Testis (tissue), 5 donors: ENCODE results near the gene GALR3. TPM values are rescaled to one million over a fixed set of nuclear protein-coding genes. Genes with fewer than 3 reads are reported as not detected.

ENCODE experiments used
- DNase-seq: peaks from one replicate; pipeline ENCODE4 v3.0.0-alpha.2; 2019
- H3K27ac ChIP-seq, 2 donors: fragments of 200-600 bp; sonication (generic); one replicate each; pipeline ENCODE4 v1.5.1; 2019
- H3K27me3 ChIP-seq: fragments of 200-600 bp; sonication (generic); one replicate; pipeline ENCODE4 v1.5.1; 2019
- H3K36me3 ChIP-seq: fragments of 200-600 bp; sonication (generic); one replicate; pipeline ENCODE4 v1.5.1; 2017; ENCODE audit warnings: low read depth; ENCODE audit errors: missing control alignments
- H3K4me1 ChIP-seq: fragments of 200-600 bp; sonication (generic); one replicate; pipeline ENCODE4 v1.5.1; 2019
- H3K4me3 ChIP-seq, 2 donors: fragments of 200-600 bp; sonication (generic); one replicate each; pipeline ENCODE4 v1.5.1; 2017 to 2019
- H3K9me3 ChIP-seq: fragments of 200-600 bp; sonication (generic); one replicate; pipeline ENCODE4 v1.5.1; 2017
- CTCF ChIP-seq, 3 experiments: fragments of 450-650 bp in 2 of 3; fragments of 200-600 bp in 1 of 3; sonication (generic) in 1 of 3; IDR thresholded peaks; one replicate each; pipeline ENCODE4 v1.5.1; 2016 to 2019; ENCODE audit warnings: antibody characterized with exemption in 3 of 3, mild to moderate bottlenecking in 2 of 3, moderate library complexity in 1 of 3
- POLR2A ChIP-seq: fragments of 450-650 bp; IDR thresholded peaks from one replicate; pipeline ENCODE4 v1.6.1; 2017; ENCODE audit warnings: antibody characterized with exemption, mild to moderate bottlenecking, moderate library complexity
- WGBS, 2 donors: methylation state at CpG; one replicate each; pipeline ENCODE4 v1.1.5; 2018; 5-methylcytosine and 5-hydroxymethylcytosine counted together
- intact Hi-C: fragments of 100-400 bp; cut with DNase I; formaldehyde crosslinking; loops from one replicate; pipeline ENCODE4 v1.15.1; 2023; ENCODE audit warnings: low total_unique reads
- long read RNA-seq, 2 donors: transcript quantifications; one replicate each; lab custom pipeline, GENCODE V29; 2026
- polyA plus RNA-seq: library from polyadenylated mRNA; stranded (reverse); fragments of 350-450 nt; fragmentation: Illumina TruSeq; extraction: RNeasy Lipid Tissue Mini Kit (QIAGEN cat#74804); gene quantifications from one replicate; pipeline ENCODE4 v1.2.3, GENCODE V29; 2014; ENCODE audit warnings: low read depth, low replicate concordance; ENCODE audit not compliant: insufficient read depth
- total RNA-seq, 2 donors: library from RNA; depleted of rRNA; stranded (reverse); fragments of >200 nt; gene quantifications; one replicate each; pipeline ENCODE4 v1.2.3, GENCODE V29; 2016

GALR3 gene
- total RNA-seq: 1 to 10 TPM in 1 of 2 donors, under 1 TPM in 1; 0.81 to 4.8 TPM
- not detected for polyA plus RNA-seq
- long read RNA-seq, donor 1: 0 reads
- long read RNA-seq, donor 2: 0 reads

GRCh38 chr22:37823134-37823985 is at the start of gene GALR3:
TSS of gene GALR3 (plus strand) at chr22:37823382. CDS start at chr22:37823407, 25 bp downstream.
- Histone ChIP-seq H3K36me3 (no peaks in the 10 kb centered on the region), H3K4me3 (no peak within 1 kb of the TSS), H3K9me3 (no peaks in the 10 kb centered on the region), H3K27ac (no peak within 1 kb of the TSS), H3K27me3 (no peaks in the 10 kb centered on the region), H3K4me1 (peaks cover 9% of the 10 kb centered on the region)
- no peak for DNase-seq
- intact Hi-C loops: no loop called here
- WGBS, 2 donors: 64 to 71% methylated on average over 5 to 21 of the region's 21 CpGs
- TF ChIP-seq CTCF (IDR thresholded peaks at IDR 0.05) (no peak), POLR2A (no peak)

- Histone ChIP-seq H3K36me3 (no peaks in the 10 kb centered on the region), H3K4me1 (no peaks in the 10 kb centered on the region), H3K9me3 (no peaks in the 10 kb centered on the region), H3K27me3 (no peaks in the 10 kb centered on the region), H3K27ac (no peak overlapping the region), H3K4me3 (no peak overlapping the region)
- 67 to 69% methylated on average over 2 to 3 of the region's 3 CpGs for WGBS, 2 donors
- DNase-seq: no peak
- intact Hi-C loops: no loop called here
- TF ChIP-seq POLR2A (no peak), CTCF (IDR thresholded peaks at IDR 0.05) (no peak)
Observed at GRCh38 chr22:37774728-37775127, 48.5 kb upstream of the GALR3 start.

GRCh38 chr22:37775785-37776638 is 47.2 kb upstream of the GALR3 start:
- Histone ChIP-seq H3K9me3 (no peaks in the 10 kb centered on the region), H3K4me1 (no peaks in the 10 kb centered on the region), H3K27ac (no peak overlapping the region), H3K27me3 (no peaks in the 10 kb centered on the region), H3K36me3 (no peaks in the 10 kb centered on the region), H3K4me3 (no peak overlapping the region)
- intact Hi-C loops: no loop called here
- TF ChIP-seq POLR2A: no peak
- no peak for TF ChIP-seq CTCF (IDR thresholded peaks at IDR 0.05)
- no peak for DNase-seq
- WGBS, 2 donors: 84 to 87% methylated on average over 16 to 17 of the region's 17 CpGs

- Histone ChIP-seq H3K4me1 (no peaks in the 10 kb centered on the region), H3K27me3 (no peaks in the 10 kb centered on the region), H3K36me3 (no peaks in the 10 kb centered on the region), H3K9me3 (no peaks in the 10 kb centered on the region), H3K27ac (no peak overlapping the region), H3K4me3 (no peak overlapping the region)
- DNase-seq: no peak
- intact Hi-C loops: no loop called here
- WGBS, 2 donors: 82 to 86% methylated on average over 10 of the region's 10 CpGs
- no peak for TF ChIP-seq CTCF (IDR thresholded peaks at IDR 0.05)
- TF ChIP-seq POLR2A: no peak
Observed at GRCh38 chr22:37776639-37777005, 46.6 kb upstream of the GALR3 start.
